Retinal pigment epithelial cell (primary cell): ENCODE measurements around the gene TEAD1.

Experiments
- DNase-seq: peaks from one replicate; pipeline ENCODE4 v3.0.0-alpha.2; 2010; ENCODE audit warnings: low read depth
- H3K4me3 ChIP-seq: 2 replicates; pipeline ENCODE4 v1.5.1; 2011; ENCODE audit warnings: mild to moderate bottlenecking, low read length, control low read depth, moderate library complexity
- CTCF ChIP-seq: conservative IDR thresholded peaks from 2 replicates; pipeline ENCODE4 v1.5.1; 2011; ENCODE audit warnings: low read depth, low read length, control low read depth, inconsistent platforms

Gene TEAD1

GRCh38 chr11:12986194-12986898 is 312.1 kb downstream of the TEAD1 start:
- TF ChIP-seq CTCF, result no peak
- DNase-seq, result no peak
- H3K4me3 ChIP-seq, result no peak overlapping the region

GRCh38 chr11:12989428-12990161 is 315.4 kb downstream of the TEAD1 start:
- no peak overlapping the region for H3K4me3 ChIP-seq
- no peak for DNase-seq
- no peak for TF ChIP-seq CTCF

GRCh38 chr11:12990162-12990480 is 315.9 kb downstream of the TEAD1 start:
- no peak overlapping the region for H3K4me3 ChIP-seq
- no peak for TF ChIP-seq CTCF
- no peak for DNase-seq

- DNase-seq, result no peak
- TF ChIP-seq CTCF, result no peak
- no peak overlapping the region for H3K4me3 ChIP-seq
Observed at GRCh38 chr11:12991426-12991825, 317.2 kb downstream of the TEAD1 start.

- no peak for DNase-seq
- H3K4me3 ChIP-seq, result no peak overlapping the region
- TF ChIP-seq CTCF, result no peak
Observed at GRCh38 chr11:12993626-12994025, 319.4 kb downstream of the TEAD1 start.
